CD4-positive, alpha-beta T cell treated with Interleukin-4 for 1 hour (primary cell): Measurements from ENCODE around the gene FAU.

Experiments
- DNase-seq, 2 donors: peaks; one replicate each; pipeline ENCODE4 v3.0.0-alpha.2; 2020 to 2022

The FAU gene

GRCh38 chr11:65071907-65072630, 49.9 kb downstream of the FAU start:
- DNase-seq: no peak
